SU-DHL-6 (cell line): ENCODE results near the gene ANTXR1.

Source experiments
- H2AFZ ChIP-seq: fragments of 200-600 bp; sonication (generic); 2 replicates; pipeline ENCODE4 v1.6.1; 2014; ENCODE audit warnings: low read depth, mild to moderate bottlenecking, moderate library complexity, mixed read lengths, antibody characterized with exemption, low read length; ENCODE audit not compliant: severe bottlenecking
- H3F3A ChIP-seq: fragments of 200-600 bp; shearing (Covaris generic); 2 replicates; pipeline ENCODE4 v1.6.0; 2016; ENCODE audit warnings: antibody characterized with exemption, mild to moderate bottlenecking; ENCODE audit not compliant: insufficient read depth
- H3K27ac ChIP-seq: fragments of 200-600 bp; sonication (generic); 2 replicates; pipeline ENCODE4 v1.5.1; 2016; ENCODE audit warnings: low read depth, mild to moderate bottlenecking, low read length, moderate library complexity, mixed read lengths
- H3K27me3 ChIP-seq: fragments of 200-600 bp; sonication (generic), shearing (Covaris generic); 2 replicates; pipeline ENCODE4 v1.6.0; 2014; ENCODE audit warnings: mild to moderate bottlenecking, low read length
- H3K36me3 ChIP-seq: fragments of 200-600 bp; sonication (generic); 2 replicates; pipeline ENCODE4 v1.6.1; 2014; ENCODE audit warnings: mild to moderate bottlenecking, low read length, mixed read lengths
- H3K4me2 ChIP-seq: fragments of 300-600, 200-600 bp; shearing (Covaris generic), sonication (generic); 2 replicates; pipeline ENCODE4 v1.6.0; 2014; ENCODE audit warnings: low read length, low read depth, mild to moderate bottlenecking; ENCODE audit not compliant: poor library complexity, severe bottlenecking
- H3K4me3 ChIP-seq: fragments of 200-600 bp; sonication (generic); 2 replicates; pipeline ENCODE4 v1.5.1; 2014; ENCODE audit warnings: antibody characterized with exemption, low read length, mild to moderate bottlenecking, mixed read lengths; ENCODE audit not compliant: insufficient read depth, poor library complexity, severe bottlenecking
- H3K79me2 ChIP-seq: fragments of 200-600 bp; sonication (generic); 2 replicates; pipeline ENCODE4 v1.6.1; 2014; ENCODE audit warnings: mild to moderate bottlenecking, low read length, moderate library complexity; ENCODE audit not compliant: insufficient read depth
- H3K9ac ChIP-seq: fragments of 200-600 bp; sonication (generic); 2 replicates; pipeline ENCODE4 v1.7.0; 2014; ENCODE audit warnings: mild to moderate bottlenecking, low read length
- H3K9me2 ChIP-seq: fragments of 200-600 bp; sonication (generic); replicated peaks from 2 replicates; pipeline ENCODE4 v1.6.1; 2014; ENCODE audit warnings: low read length; ENCODE audit not compliant: insufficient read depth
- H3K9me3 ChIP-seq: fragments of 200-600 bp; sonication (generic); 2 replicates; pipeline ENCODE4 v1.6.1; 2014; ENCODE audit warnings: low read length, mixed read lengths; ENCODE audit not compliant: insufficient read depth
- H4K20me1 ChIP-seq: fragments of 200-600 bp; sonication (generic); 2 replicates; pipeline ENCODE4 v1.6.1; 2014; ENCODE audit warnings: low read depth, mild to moderate bottlenecking, antibody characterized with exemption, low read length, moderate library complexity, mixed read lengths
- CTCF ChIP-seq: fragments of 200-600 bp; sonication (generic); IDR thresholded peaks from one replicate; pipeline ENCODE4 v1.5.1; 2017; ENCODE audit warnings: antibody characterized with exemption, mild to moderate bottlenecking, low read length, moderate library complexity; ENCODE audit not compliant: insufficient read depth, poor library complexity, severe bottlenecking
- EZH2phosphoT487 ChIP-seq: fragments of 200-600 bp; sonication (generic), shearing (Covaris generic); conservative IDR thresholded peaks from 2 replicates; pipeline ENCODE4 v1.6.1; 2018; ENCODE audit warnings: mild to moderate bottlenecking, antibody characterized with exemption, low read length, moderate library complexity, mixed read lengths

ANTXR1 gene

GRCh38 chr2:69183659-69184058, 170.7 kb downstream of the ANTXR1 start:
- no peak overlapping the region for H3K27ac ChIP-seq

GRCh38 chr2:69184224-69184623, 171.2 kb downstream of the ANTXR1 start:
- Histone ChIP-seq H3K9me3 (no peaks in the 10 kb centered on the region), H3K9ac (no peak overlapping the region), H3F3A (no peaks in the 10 kb centered on the region), H3K79me2 (no peaks in the 10 kb centered on the region), H3K27ac (no peak overlapping the region), H3K27me3 (no peaks in the 10 kb centered on the region), H3K9me2 (no peaks in the 10 kb centered on the region), H2AFZ (no peak overlapping the region), H3K4me2 (no peak overlapping the region), H3K4me3 (no peak overlapping the region), H4K20me1 (no peaks in the 10 kb centered on the region), H3K36me3 (no peaks in the 10 kb centered on the region)
- TF ChIP-seq EZH2phosphoT487: no peak
- TF ChIP-seq CTCF: no peak

More at GRCh38 chr2:69183659-69184058, 170.7 kb downstream of the ANTXR1 start:
- Histone ChIP-seq H3K9ac (no peak overlapping the region), H2AFZ (no peak overlapping the region), H3K36me3 (no peaks in the 10 kb centered on the region), H3F3A (no peaks in the 10 kb centered on the region), H3K4me2 (no peak overlapping the region), H3K79me2 (no peaks in the 10 kb centered on the region), H4K20me1 (no peaks in the 10 kb centered on the region), H3K9me2 (no peaks in the 10 kb centered on the region), H3K4me3 (no peak overlapping the region), H3K27me3 (no peaks in the 10 kb centered on the region), H3K9me3 (no peaks in the 10 kb centered on the region)
- no peak for TF ChIP-seq CTCF
- no peak for TF ChIP-seq EZH2phosphoT487

- no peak overlapping the region for H3K27ac ChIP-seq
- H3K4me3 ChIP-seq: no peak overlapping the region
- H3K4me2 ChIP-seq: no peak overlapping the region
Observed at GRCh38 chr2:69185807-69186206, 172.8 kb downstream of the ANTXR1 start.

More at GRCh38 chr2:69185807-69186206, 172.8 kb downstream of the ANTXR1 start:
- Histone ChIP-seq H3K79me2 (no peaks in the 10 kb centered on the region), H3K9me2 (no peaks in the 10 kb centered on the region), H4K20me1 (no peaks in the 10 kb centered on the region), H3K27me3 (no peaks in the 10 kb centered on the region), H3K9me3 (no peaks in the 10 kb centered on the region), H2AFZ (no peak overlapping the region), H3K9ac (no peak overlapping the region), H3F3A (no peaks in the 10 kb centered on the region), H3K36me3 (no peaks in the 10 kb centered on the region)
- TF ChIP-seq CTCF: no peak
- TF ChIP-seq EZH2phosphoT487: no peak
